GM20000 (cell line): ENCODE results near the gene ARHGAP12.
"Not testable (repeated sequence)": the region's sequence is repeated elsewhere in the genome, so short reads cannot be mapped to it uniquely, and the experiment has no call there.

ENCODE experiments used
- DNase-seq: peaks from one replicate; pipeline ENCODE4 v3.0.0; 2012; ENCODE audit warnings: low spot score
- CTCF ChIP-seq: IDR thresholded peaks from 2 replicates; pipeline ENCODE4 v1.5.1; 2012; ENCODE audit warnings: mild to moderate bottlenecking, control low read depth; ENCODE audit errors: extremely low read depth, missing control alignments

ARHGAP12 gene

GRCh38 chr10:31773749-31774298 lies 154.8 kb downstream of the ARHGAP12 start:
- TF ChIP-seq CTCF, result no peak
- DNase-seq, result no peak

GRCh38 chr10:31771331-31771831 lies 157.2 kb downstream of the ARHGAP12 start:
- no peak for TF ChIP-seq CTCF
- no peak for DNase-seq

GRCh38 chr10:31770307-31770902 lies 158.2 kb downstream of the ARHGAP12 start:
- TF ChIP-seq CTCF, result peak; percentile 85
- DNase-seq, result peak; percentile 71

- DNase-seq, result no peak
Observed at GRCh38 chr10:31769564-31769963, 159.1 kb downstream of the ARHGAP12 start.

GRCh38 chr10:31768935-31769334 lies 159.7 kb downstream of the ARHGAP12 start:
- DNase-seq, result not testable (repeated sequence)

More at GRCh38 chr10:31769564-31769963, 159.1 kb downstream of the ARHGAP12 start:
- TF ChIP-seq CTCF, result no peak

- DNase-seq, result no peak
Observed at GRCh38 chr10:31768467-31768866, 160.2 kb downstream of the ARHGAP12 start.

GRCh38 chr10:31765541-31765940 lies 163.1 kb downstream of the ARHGAP12 start:
- TF ChIP-seq CTCF, result no peak
- no peak for DNase-seq

More at GRCh38 chr10:31768467-31768866, 160.2 kb downstream of the ARHGAP12 start:
- no peak for TF ChIP-seq CTCF

- no peak for TF ChIP-seq CTCF
- no peak for DNase-seq
Observed at GRCh38 chr10:31762316-31762715, 166.3 kb downstream of the ARHGAP12 start.
